Lower leg skin (tissue), 4 donors: Measurements from ENCODE around the gene CCDC158. TPM values are rescaled to one million over a fixed set of nuclear protein-coding genes. Genes with fewer than 3 reads are reported as not detected.
"Not testable (repeated sequence)": the region's sequence is repeated elsewhere in the genome, so short reads cannot be mapped to it uniquely, and the experiment has no call there.

ENCODE experiments used
- DNase-seq, 2 donors: peaks; one replicate each; pipeline ENCODE4 v3.0.0-alpha.2; 2019; ENCODE audit warnings: low spot score in 2 of 2
- H3K4me3 ChIP-seq: fragments of 200-600 bp; sonication (generic); 2 replicates; pipeline ENCODE4 v1.5.1; 2017; ENCODE audit warnings: mild to moderate bottlenecking, low read depth; ENCODE audit not compliant: poor library complexity, severe bottlenecking
- CTCF ChIP-seq, 3 donors: fragments of 450-650 bp; IDR thresholded peaks; one replicate each; pipeline ENCODE4 v1.5.1; 2016; ENCODE audit warnings: antibody characterized with exemption in 3 of 3, mild to moderate bottlenecking in 3 of 3, moderate library complexity in 2 of 3
- POLR2A ChIP-seq, 2 donors: fragments of 450-650 bp; IDR thresholded peaks; one replicate each; pipeline ENCODE4 v1.6.1; 2016 to 2017; ENCODE audit warnings: antibody characterized with exemption in 2 of 2, mild to moderate bottlenecking in 1 of 2, moderate library complexity in 1 of 2
- WGBS, 2 donors: methylation state at CpG; one replicate each; pipeline ENCODE4 v1.1.5; 2018; 5-methylcytosine and 5-hydroxymethylcytosine counted together
- intact Hi-C: fragments of 100-400 bp; cut with DNase I; formaldehyde crosslinking; loops from one replicate; pipeline ENCODE4 v1.15.0; 2023; ENCODE audit warnings: low total_unique reads
- total RNA-seq, 4 donors: library from RNA; depleted of rRNA; stranded (reverse); fragments of >200 nt; gene quantifications; one replicate each; pipeline ENCODE4 v1.1.0, GENCODE V29; 2016

Gene CCDC158
- total RNA-seq, 4 donors from 2014 or later = 0.19 to 0.36 (median 0.22) TPM; not detected in 1

- DNase-seq = no peak
Observed at GRCh38 chr4:76430519-76431388, 9.8 kb upstream of the CCDC158 start.

GRCh38 chr4:76429636-76430035, 8.7 kb upstream of the CCDC158 start:
- WGBS, 2 donors = 93 to 97% methylated on average over 1 of the region's 1 CpG
- intact Hi-C loops = loop anchor here (10.0 kb wide), 1 partner anchor 75 kb away; no protein-coding TSS in a partner anchor
- H3K4me3 ChIP-seq = no peak overlapping the region
- DNase-seq = no peak
- no peak for TF ChIP-seq POLR2A (IDR thresholded peaks at IDR 0.05)
- TF ChIP-seq CTCF (IDR thresholded peaks at IDR 0.05) = no peak

More at GRCh38 chr4:76430519-76431388, 9.8 kb upstream of the CCDC158 start:
- intact Hi-C loops = loop anchor here (10.0 kb wide), 1 partner anchor 74 kb away; no protein-coding TSS in a partner anchor
- 39 to 44% methylated on average over 15 of the region's 15 CpGs for WGBS, 2 donors
- TF ChIP-seq POLR2A (IDR thresholded peaks at IDR 0.05) = no peak
- TF ChIP-seq CTCF (IDR thresholded peaks at IDR 0.05) = no peak
- no peak overlapping the region for H3K4me3 ChIP-seq

GRCh38 chr4:76426272-76426671, 5.3 kb upstream of the CCDC158 start:
- no peak overlapping the region for H3K4me3 ChIP-seq
- intact Hi-C loops = no loop called here
- TF ChIP-seq CTCF (IDR thresholded peaks at IDR 0.05) (no peak), POLR2A (IDR thresholded peaks at IDR 0.05) (no peak)
- WGBS, 2 donors = 67 to 71% methylated on average over 2 of the region's 2 CpGs
- DNase-seq = no peak

DNA sequence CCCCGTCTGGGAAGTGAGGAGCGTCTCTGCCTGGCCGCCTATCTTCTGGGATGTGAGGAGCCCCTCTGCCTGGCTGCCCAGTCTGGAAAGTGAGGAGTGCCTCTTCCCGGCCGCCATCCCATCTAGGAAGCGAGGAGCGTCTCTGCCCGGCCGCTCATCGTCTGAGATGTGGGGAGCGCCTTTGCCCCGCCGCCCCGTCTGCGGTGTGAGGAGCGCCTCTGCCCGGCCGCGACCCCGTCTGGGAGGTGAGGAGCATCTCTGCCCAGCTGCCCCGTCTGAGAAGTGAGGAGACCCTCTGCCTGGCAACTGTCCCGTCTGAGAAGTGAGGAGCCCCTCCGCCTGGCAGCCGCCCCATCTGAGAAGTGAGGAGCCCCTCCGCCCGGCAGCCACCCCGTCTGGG, 2.2 kb upstream of the CCDC158 start:
- intact Hi-C loops = not testable (repeated sequence)
- 91% methylated on average over 13 of the region's 27 CpGs; no CpG with 5 or more reads in 1 of the 2 donors for WGBS, 2 donors

DNA sequence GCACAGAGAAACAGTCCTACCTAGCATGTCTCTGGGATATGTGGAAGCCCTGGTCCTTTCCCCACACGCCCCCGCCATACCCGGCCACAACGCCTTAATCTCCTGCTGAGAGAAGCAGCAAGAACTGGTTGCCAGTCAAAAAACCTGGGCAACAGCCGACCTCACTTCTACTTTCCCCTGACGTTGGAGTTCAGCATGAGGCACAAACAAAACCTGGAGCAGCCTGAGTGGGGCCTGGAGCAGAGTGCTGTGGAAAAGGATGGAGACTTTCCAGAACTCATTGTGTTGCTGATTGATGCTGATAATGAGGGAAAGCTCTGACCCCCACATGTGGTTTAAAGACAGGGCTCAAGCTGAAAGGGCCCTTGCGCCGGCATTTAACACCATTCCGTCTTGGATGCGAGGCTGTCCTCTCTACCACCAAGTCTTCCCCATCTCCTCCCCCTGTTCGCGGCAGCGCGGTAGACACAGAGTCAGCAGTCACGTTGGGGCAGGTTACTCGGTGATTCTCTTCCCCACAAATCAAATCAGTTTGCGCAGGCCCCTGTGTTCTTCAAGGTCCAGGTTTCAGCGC, 666 bp downstream of the CCDC158 start:
- 44 to 65% methylated on average over 18 of the region's 18 CpGs for WGBS, 2 donors
- TF ChIP-seq CTCF (IDR thresholded peaks at IDR 0.05) = no peak
- no peak for TF ChIP-seq POLR2A (IDR thresholded peaks at IDR 0.05)
- H3K4me3 ChIP-seq = no peak overlapping the region
- intact Hi-C loops = no loop called here
- no peak for DNase-seq

More for the DNA sequence above, 2.2 kb upstream of the CCDC158 start:
- not testable (repeated sequence) for H3K4me3 ChIP-seq, DNase-seq

DNA sequence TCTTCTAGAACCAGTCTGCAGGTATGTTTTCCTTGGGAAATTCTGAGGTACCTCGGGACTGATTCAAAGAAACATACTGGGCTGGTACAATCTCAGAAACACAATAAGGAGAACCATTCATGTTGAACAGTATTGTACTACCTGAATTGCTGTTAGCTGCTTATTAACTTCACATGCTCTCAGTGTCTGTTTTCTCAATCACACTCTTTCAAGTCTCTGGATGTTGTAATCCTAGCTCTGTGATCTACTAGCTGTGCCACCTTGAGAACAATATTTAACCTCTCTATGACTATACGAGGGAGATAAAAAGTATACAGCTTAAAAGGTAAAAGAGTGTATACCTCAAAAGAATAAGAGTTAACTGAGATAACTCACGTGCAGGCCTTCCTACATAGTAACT, 10.3 kb downstream of the CCDC158 start:
- TF ChIP-seq POLR2A (IDR thresholded peaks at IDR 0.05) = no peak
- H3K4me3 ChIP-seq = no peak overlapping the region
- DNase-seq = no peak
- 86 to 92% methylated on average over 3 of the region's 3 CpGs for WGBS, 2 donors
- intact Hi-C loops = no loop called here
